Tibial nerve (tissue), 4 donors: Measurements from ENCODE around the gene CORO2B.

Source experiments
- EP300 ChIP-seq, 2 donors: sonication (generic); formaldehyde crosslinking; IDR thresholded peaks; one replicate each; pipeline ENCODE4 v1.6.1; 2017; ENCODE audit warnings: antibody characterized with exemption in 2 of 2, mild to moderate bottlenecking in 1 of 2
- POLR2A ChIP-seq, 2 donors: fragments of 450-650 bp; IDR thresholded peaks; one replicate each; pipeline ENCODE4 v1.6.1; 2017; ENCODE audit warnings: antibody characterized with exemption in 2 of 2, mild to moderate bottlenecking in 2 of 2, moderate library complexity in 2 of 2
- TF ChIP-seq, protein P1 (sequence below), 5 experiments: fragments of 200-600 bp in 3 of 5; fragments of 450-650 bp in 2 of 5; sonication (generic) in 3 of 5; IDR thresholded peaks; one replicate each; pipeline ENCODE4 v1.5.1; 2016 to 2019; ENCODE audit warnings: antibody characterized with exemption in 5 of 5, mild to moderate bottlenecking in 3 of 5, moderate library complexity in 2 of 5

DNA sequence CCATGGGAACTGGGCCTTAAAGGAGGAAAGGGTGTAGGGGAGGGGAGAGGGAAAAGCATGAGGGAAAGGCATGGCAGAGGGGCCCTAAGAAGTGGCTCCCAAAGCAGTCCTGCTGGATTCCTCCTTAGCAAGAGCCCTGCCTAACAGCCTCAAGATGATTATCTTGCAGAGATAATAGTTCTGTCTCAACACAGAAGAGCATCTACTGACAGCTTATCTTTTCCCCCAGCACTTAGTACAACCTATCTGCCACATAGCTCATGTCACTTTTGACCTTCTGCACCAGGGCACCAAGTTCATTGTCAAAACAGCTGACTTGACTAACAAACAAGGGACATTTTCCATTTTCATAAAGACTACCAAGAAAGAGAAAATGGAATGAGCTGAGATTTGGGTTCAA is 155.6 kb downstream of the CORO2B start:
- TF ChIP-seq, protein P1, sequence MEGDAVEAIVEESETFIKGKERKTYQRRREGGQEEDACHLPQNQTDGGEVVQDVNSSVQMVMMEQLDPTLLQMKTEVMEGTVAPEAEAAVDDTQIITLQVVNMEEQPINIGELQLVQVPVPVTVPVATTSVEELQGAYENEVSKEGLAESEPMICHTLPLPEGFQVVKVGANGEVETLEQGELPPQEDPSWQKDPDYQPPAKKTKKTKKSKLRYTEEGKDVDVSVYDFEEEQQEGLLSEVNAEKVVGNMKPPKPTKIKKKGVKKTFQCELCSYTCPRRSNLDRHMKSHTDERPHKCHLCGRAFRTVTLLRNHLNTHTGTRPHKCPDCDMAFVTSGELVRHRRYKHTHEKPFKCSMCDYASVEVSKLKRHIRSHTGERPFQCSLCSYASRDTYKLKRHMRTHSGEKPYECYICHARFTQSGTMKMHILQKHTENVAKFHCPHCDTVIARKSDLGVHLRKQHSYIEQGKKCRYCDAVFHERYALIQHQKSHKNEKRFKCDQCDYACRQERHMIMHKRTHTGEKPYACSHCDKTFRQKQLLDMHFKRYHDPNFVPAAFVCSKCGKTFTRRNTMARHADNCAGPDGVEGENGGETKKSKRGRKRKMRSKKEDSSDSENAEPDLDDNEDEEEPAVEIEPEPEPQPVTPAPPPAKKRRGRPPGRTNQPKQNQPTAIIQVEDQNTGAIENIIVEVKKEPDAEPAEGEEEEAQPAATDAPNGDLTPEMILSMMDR (IDR thresholded peaks at IDR 0.05) = no peak
- TF ChIP-seq POLR2A (IDR thresholded peaks at IDR 0.05) = no peak
- TF ChIP-seq EP300 (IDR thresholded peaks at IDR 0.05) = no peak
